Small intestine (tissue), 7 donors: ENCODE results near the gene SBK1. TPM values are rescaled to one million over a fixed set of nuclear protein-coding genes. Genes with fewer than 3 reads are reported as not detected.

Experiments used
- DNase-seq, 2 donors: peaks; one replicate each; pipeline versions ENCODE4 v3.0.0 to v3.0.0-alpha.2; 2013
- FAIRE-seq: peaks from 2 replicates; lab custom pipeline; 2012; peaks lifted over from hg19 to GRCh38; lab: Jason Lieb, UNC
- H3K27ac ChIP-seq, 3 donors: one replicate each; pipeline ENCODE4 v1.5.1; 2013; ENCODE audit warnings: low read length in 2 of 3, mild to moderate bottlenecking in 2 of 3, control low read depth in 1 of 3, inconsistent platforms in 1 of 3, low read depth in 1 of 3, moderate library complexity in 1 of 3
- H3K27me3 ChIP-seq, 3 donors: one replicate each; pipeline ENCODE4 v1.6.1; 2013; ENCODE audit warnings: low read length in 3 of 3, inconsistent platforms in 1 of 3; ENCODE audit not compliant: control insufficient read depth in 3 of 3, insufficient read depth in 3 of 3
- H3K36me3 ChIP-seq, 3 donors: one replicate each; pipeline ENCODE4 v1.6.1; 2013; ENCODE audit warnings: low read length in 3 of 3, inconsistent platforms in 1 of 3, low read depth in 1 of 3, mild to moderate bottlenecking in 1 of 3, moderate library complexity in 1 of 3; ENCODE audit not compliant: control insufficient read depth in 3 of 3, insufficient read depth in 2 of 3
- H3K4me1 ChIP-seq, 3 donors: one replicate each; pipeline ENCODE4 v1.6.1; 2013; ENCODE audit warnings: low read length in 2 of 3, inconsistent platforms in 1 of 3, low read depth in 1 of 3, mild to moderate bottlenecking in 1 of 3, moderate library complexity in 1 of 3; ENCODE audit not compliant: control insufficient read depth in 3 of 3, insufficient read depth in 2 of 3
- H3K4me3 ChIP-seq, 3 donors: one replicate each; pipeline ENCODE4 v1.5.1; 2013; ENCODE audit warnings: low read length in 3 of 3, control low read depth in 1 of 3, inconsistent platforms in 1 of 3, low read depth in 1 of 3, mild to moderate bottlenecking in 1 of 3, moderate library complexity in 1 of 3
- H3K9me3 ChIP-seq, 2 donors: one replicate each; pipeline ENCODE4 v1.6.1; 2013; ENCODE audit warnings: low read depth in 1 of 2, low read length in 1 of 2; ENCODE audit not compliant: control insufficient read depth in 2 of 2, insufficient read depth in 1 of 2
- WGBS, 3 donors: extraction: QIAGEN DNeasy Blood & Tissue Kit; methylation state at CpG; one replicate each; pipeline ENCODE4 v1.1.7; 2013; 5-methylcytosine and 5-hydroxymethylcytosine counted together
- polyA plus RNA-seq, 4 donors: library from polyadenylated mRNA; stranded (reverse) in 3 of 4; unstranded in 1 of 4; fragments of 200-250 nt in 3 of 4; fragments of 120-200 nt in 1 of 4; gene quantifications; one replicate each; pipeline versions ENCODE4 v1.2.1 to v1.2.3, GENCODE V29; 2013
- donor health status: healthy with polysubstance abuse.
- donor health status: control.
- donor health status: control.
- donor health status: Bipolar disorder and iron deficiency.
- donor health status: healthy.

The SBK1 gene
- polyA plus RNA-seq, 4 donors, result under 0.01 to 1.8 (median 0.71) TPM

DNA sequence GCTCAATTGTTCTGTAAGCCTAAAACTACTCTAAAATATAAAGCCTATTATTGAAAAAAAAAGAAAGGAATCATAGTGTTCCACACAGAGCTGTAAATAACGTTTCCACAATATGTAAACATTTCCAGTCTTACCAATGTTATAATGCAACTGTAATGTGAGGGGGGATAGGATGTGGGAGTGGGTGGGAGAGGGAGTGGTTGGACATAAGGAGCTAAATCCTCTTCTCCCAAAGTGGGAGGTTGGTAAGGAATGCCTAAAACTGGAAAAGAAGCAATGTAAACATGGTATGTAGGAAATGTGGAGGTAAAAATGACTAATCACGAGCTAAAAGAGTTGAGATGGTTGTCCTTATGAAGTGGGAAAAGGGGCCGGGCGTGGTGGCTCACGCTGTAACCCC is 17.6 kb upstream of the SBK1 start:
- peaks cover 0 to 12% (median 4%) of the 10 kb centered on the region in 3 donors for H3K27me3 ChIP-seq
- H3K36me3 ChIP-seq, result no peaks in the 10 kb centered on the region
- no peaks in the 10 kb centered on the region for H3K9me3 ChIP-seq
- H3K27ac ChIP-seq, result no peak overlapping the region
- FAIRE-seq, result no peak
- no peak overlapping the region for H3K4me3 ChIP-seq
- peaks cover 0 to 3% (median 0%) of the 10 kb centered on the region in 3 donors for H3K4me1 ChIP-seq
- no peak for DNase-seq
- 58 to 72% (median 64%) methylated on average over 5 of the region's 5 CpGs for WGBS, 3 donors

DNA sequence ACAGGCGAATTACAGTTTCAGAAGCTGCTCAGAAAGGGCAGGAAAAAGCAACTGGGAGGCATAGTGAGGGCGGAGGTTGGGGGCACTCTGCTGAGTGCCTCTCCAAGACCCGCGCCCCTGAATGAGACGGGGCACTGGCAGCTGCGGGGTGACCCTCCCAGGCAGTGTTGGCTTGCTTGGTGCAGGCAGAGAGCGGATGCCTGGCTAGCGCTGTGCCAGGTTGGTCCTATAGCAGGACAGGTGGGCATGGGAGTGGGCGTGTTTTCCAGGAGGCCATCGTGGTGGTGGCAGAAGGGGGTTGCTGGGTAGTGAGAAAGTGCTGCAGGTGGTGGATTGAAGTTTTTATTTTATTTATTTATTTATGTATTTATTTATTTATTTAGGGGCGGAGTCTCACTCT is 16.0 kb upstream of the SBK1 start:
- no peak for FAIRE-seq

DNA sequence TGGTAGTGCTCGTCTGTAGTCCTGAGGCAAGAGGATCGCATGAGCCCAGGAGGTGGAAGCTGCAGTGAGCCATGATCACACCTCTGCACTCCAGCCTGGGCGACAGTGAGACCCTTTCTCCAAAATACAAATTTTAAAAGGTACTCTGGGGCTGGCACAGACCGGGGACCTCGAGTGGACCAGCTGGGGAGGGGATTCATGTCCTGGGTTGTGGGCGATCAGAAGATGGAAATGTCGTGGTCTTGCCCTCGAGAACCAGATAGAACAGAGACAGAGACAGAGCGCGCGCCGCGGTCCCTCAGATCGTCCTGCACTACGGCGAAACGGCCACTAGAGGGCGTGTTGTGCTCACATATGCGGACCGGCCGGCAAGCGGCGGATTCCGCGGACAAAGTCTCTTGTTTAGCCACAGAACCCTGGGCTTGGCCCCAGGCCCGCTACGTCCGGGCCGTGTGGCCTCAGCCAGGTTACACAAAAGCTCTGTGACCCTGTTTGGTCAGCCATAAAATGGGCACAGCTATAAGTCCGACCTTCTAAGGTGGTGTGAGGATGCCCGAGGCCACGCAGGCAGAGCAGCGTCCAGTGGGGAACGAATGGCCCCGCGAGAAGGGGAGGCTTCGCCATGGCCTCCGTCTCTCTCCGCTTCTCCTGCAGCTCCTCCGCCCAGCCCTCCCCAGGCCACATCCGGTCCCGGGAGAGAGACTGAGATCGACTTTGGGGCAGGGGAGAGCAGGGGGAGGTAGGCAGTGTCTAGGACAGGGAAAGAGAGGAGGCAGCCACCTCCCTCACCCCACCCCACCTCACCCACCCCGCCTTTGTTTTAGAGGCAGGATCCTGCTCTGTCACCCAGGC is 14.6 kb upstream of the SBK1 start:
- no peaks in the 10 kb centered on the region for H3K9me3 ChIP-seq
- H3K27ac ChIP-seq, result no peak overlapping the region
- WGBS, 3 donors, result 2 to 3% (median 3%) methylated on average over 36 to 44 of the region's 44 CpGs
- peaks cover 0 to 12% (median 4%) of the 10 kb centered on the region in 3 donors for H3K27me3 ChIP-seq
- H3K36me3 ChIP-seq, result no peaks in the 10 kb centered on the region
- no peak for FAIRE-seq
- peaks cover 0 to 3% (median 0%) of the 10 kb centered on the region in 3 donors for H3K4me1 ChIP-seq
- H3K4me3 ChIP-seq, result peak overlapping the region in 1 of 3 donors; percentile 42
- DNase-seq, result peak; percentile 74 to 88

More for the DNA sequence above, 16.0 kb upstream of the SBK1 start:
- Histone ChIP-seq H3K36me3 (no peaks in the 10 kb centered on the region), H3K9me3 (no peaks in the 10 kb centered on the region), H3K27ac (no peak overlapping the region), H3K4me1 (peaks cover 0 to 3% (median 0%) of the 10 kb centered on the region in 3 donors), H3K4me3 (no peak overlapping the region), H3K27me3 (peaks cover 0 to 12% (median 4%) of the 10 kb centered on the region in 3 donors)
- 70 to 82% (median 80%) methylated on average over 11 of the region's 11 CpGs for WGBS, 3 donors
- DNase-seq, result no peak

DNA sequence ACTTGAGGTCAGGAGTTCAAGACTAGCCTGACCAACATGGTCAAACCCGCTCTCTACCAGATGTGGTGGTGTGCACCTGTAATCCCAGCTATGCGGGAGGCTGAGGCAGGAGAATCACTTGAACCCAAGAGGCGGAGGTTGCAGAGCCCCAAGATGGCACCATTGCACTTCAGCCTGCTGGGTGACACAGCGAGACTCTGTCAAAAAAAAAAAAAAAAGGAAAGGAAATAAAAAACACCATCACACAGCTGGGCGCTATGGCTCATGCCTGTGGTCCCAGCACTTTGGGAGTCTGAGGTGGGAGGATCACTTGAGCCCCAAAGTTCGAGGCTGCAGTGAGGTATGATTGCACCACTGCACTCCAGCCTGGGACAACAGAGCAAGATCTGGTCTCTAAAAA is 13.3 kb upstream of the SBK1 start:
- 84 to 89% (median 87%) methylated on average over 6 of the region's 6 CpGs for WGBS, 3 donors
- peaks cover 0 to 3% (median 0%) of the 10 kb centered on the region in 3 donors for H3K4me1 ChIP-seq
- peaks cover 0 to 12% (median 4%) of the 10 kb centered on the region in 3 donors for H3K27me3 ChIP-seq
- no peak overlapping the region for H3K4me3 ChIP-seq
- no peak overlapping the region for H3K27ac ChIP-seq
- peaks cover 0 to 3% of the 10 kb centered on the region in 2 donors for H3K9me3 ChIP-seq
- no peak for DNase-seq
- no peaks in the 10 kb centered on the region for H3K36me3 ChIP-seq
- FAIRE-seq, result no peak

DNA sequence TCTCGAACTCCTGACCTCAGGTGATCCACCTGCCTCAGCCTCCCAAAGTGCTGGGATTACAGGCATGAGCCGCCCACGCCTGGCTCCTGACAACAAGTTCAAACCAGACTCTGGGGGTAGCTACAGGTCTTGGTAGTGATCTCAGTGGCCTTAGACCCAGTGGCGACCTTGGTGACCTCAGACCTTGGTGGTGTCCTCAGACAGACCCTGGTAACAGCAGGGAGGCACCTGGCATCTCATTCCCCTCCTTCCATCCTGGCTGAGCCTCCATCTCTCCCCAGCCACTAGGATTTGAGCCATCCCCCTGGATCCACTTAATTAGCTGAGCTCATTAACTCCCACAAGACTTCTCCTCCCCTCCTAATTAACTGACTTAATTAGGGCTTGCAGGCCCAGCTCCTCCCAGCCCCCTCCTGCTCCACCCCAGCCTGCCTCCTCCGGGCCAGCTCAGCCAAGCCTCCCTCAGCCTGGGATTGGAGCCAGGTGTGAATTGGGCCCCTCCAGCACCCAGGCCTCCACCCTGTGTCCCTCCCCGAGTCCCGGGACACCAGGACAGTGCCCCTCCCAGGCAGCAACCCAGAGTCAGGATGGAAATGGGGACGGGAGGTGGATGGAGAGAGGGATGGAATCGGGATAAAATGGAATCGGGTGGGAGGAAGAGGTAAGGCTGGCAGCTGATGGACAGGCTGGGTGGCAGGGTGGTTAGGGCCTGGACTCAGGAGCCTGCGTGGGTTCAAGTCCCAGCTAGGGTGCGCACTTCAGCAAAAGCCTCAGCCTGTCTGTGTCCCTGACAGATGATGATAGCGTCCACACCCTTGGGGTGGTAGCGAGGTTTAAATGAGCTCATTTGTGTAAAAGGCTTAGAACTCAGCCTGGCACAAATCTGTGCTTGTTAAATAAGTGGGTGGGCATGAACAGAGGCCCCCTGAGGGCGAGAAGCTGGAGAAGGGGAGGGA is 11.2 kb upstream of the SBK1 start:
- 35 to 63% (median 52%) methylated on average over 15 of the region's 15 CpGs for WGBS, 3 donors
- H3K27ac ChIP-seq, result no peak overlapping the region
- peaks cover 0 to 7% (median 0%) of the 10 kb centered on the region in 3 donors for H3K27me3 ChIP-seq
- H3K4me1 ChIP-seq, result peaks cover 0 to 3% (median 0%) of the 10 kb centered on the region in 3 donors
- H3K9me3 ChIP-seq, result peaks cover 0 to 6% of the 10 kb centered on the region in 2 donors
- H3K36me3 ChIP-seq, result no peaks in the 10 kb centered on the region
- no peak for FAIRE-seq
- H3K4me3 ChIP-seq, result no peak overlapping the region
- DNase-seq, result no peak

DNA sequence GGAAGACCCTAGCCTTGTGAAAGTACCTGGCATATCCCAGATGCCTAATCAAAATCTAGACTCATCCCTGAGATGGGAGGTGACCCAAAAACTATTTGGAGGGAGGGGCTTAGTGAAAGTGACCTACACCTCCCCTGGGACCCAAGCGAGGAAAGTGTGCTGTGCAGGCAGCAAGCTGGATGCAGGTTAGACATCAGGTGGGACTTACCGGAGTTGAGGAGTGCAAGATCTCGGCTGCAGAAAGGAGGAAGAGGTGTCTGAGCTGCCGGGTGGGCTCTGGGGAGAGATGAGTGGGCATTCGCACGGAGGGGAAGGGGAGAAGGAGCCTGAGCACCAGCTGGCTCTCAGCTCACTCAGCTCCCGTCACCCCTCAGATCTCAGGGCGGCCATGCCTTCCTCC is 10.3 kb upstream of the SBK1 start:
- no peak overlapping the region for H3K4me3 ChIP-seq
- H3K27me3 ChIP-seq, result peaks cover 0 to 5% (median 0%) of the 10 kb centered on the region in 3 donors
- DNase-seq (no peak), FAIRE-seq (no peak)
- peaks cover 0 to 3% (median 0%) of the 10 kb centered on the region in 3 donors for H3K4me1 ChIP-seq
- no peaks in the 10 kb centered on the region for H3K36me3 ChIP-seq
- H3K9me3 ChIP-seq, result peaks cover 0 to 6% of the 10 kb centered on the region in 2 donors
- 82 to 87% (median 83%) methylated on average over 8 of the region's 8 CpGs for WGBS, 3 donors
- no peak overlapping the region for H3K27ac ChIP-seq

DNA sequence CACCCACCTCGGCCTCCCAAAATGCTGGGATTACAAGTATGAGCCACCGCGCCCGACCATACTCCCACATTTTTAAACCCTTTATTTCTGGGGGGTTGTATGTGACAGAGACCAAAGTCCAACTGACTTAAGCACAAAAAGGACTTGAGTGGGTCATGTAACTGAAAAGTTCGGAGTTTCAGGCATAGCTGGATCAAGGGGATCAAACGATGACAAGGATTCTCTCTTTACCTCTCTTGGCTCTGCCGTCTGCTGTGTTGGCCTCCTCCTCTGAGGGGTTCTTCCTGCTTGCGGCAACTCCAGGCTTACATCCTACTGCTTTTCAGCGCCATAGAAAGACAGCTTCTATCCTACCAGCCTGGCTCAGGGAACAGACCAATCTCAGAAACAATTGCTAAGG is 9.2 kb upstream of the SBK1 start:
- Histone ChIP-seq H3K4me1 (no peaks in the 10 kb centered on the region), H3K27ac (no peak overlapping the region), H3K27me3 (no peaks in the 10 kb centered on the region), H3K36me3 (no peaks in the 10 kb centered on the region), H3K9me3 (peaks cover 0 to 6% of the 10 kb centered on the region in 2 donors), H3K4me3 (no peak overlapping the region)
- WGBS, 3 donors, result 79 to 86% (median 85%) methylated on average over 9 of the region's 9 CpGs
- FAIRE-seq (no peak), DNase-seq (no peak)
